Ammon's horn (tissue), 1 donor: ENCODE measurements around the gene YEATS2.
"Not testable (repeated sequence)": the region's sequence is repeated elsewhere in the genome, so short reads cannot be mapped to it uniquely, and the experiment has no call there.

Source experiments
- DNase-seq: peaks from one replicate; pipeline ENCODE4 v3.0.0-alpha.2; 2016; ENCODE audit warnings: low spot score

YEATS2 gene

DNA sequence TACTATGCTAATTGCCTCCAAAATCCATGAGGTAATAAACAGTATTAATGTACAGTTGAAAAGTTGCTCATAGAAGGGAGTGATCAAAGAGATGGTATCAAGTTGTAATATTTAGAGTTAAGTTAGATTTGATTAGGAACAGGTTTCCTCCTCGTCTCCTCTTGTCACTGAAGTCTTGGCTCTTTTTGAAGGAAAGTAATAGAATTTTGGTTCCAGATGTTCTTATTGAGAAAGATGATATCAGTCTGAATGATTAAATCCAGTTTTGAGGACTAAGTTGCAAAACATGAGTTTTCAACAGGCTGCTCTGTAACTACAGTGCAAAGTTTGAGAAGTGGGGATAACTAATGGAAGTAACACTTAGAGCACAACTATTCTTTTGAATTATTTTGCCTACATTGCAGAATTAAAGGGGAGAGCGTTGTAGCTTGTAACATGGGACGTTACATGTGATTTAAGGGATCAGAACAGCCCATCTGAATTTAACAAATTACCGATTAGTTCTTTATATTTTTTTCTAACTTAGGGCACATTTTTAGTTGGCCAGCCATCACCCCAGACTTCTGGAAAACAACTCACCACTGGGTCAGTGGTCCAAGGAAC is 79.5 kb downstream of the YEATS2 start:
- no peak for DNase-seq

DNA sequence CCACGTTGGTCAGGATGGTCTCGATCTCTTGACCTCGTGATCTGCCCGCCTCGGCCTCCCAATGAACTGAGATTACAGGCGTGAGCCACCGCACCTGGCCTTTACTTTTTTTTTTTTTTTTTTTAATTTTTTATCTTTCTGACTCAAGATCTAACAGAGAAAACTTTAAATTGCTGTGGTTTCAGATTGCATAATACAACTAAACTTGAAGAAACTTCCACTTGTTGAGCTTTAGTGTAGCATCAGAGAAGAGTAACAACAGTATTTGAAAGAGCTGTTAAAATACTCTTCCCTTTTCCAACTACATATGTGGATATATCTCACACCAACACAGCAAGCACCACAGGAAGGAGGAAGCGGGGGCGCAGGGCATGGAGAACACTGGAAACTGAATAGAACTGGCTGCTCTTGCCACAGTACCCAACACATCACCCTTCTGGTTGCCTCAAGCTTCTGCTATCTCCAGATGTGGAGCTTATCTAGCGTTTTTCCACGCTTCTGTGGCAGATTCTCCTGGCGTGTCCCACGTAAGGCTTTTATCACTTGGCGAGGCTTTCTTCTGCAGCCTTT is 82.4 kb downstream of the YEATS2 start:
- DNase-seq, result no peak

DNA sequence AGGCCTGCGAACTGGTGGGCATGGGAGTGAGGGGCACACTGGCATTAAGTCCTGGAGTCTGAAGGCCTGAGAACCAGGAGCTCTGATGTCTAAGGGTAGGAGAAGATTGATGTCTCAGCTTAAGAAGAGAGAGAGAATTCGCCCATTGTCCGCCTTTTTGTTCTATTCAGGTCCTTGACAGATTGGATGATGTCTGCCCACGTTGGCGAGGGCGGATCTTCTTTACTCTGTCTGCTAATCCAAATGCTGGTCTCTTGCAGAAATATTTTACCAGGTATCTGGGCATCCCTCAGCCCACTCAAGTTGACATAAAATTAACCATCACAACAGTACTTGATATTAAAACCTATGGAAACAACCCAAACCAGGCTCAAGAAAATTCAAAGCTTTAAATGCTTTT is 83.6 kb downstream of the YEATS2 start:
- DNase-seq, result peak; percentile 45

DNA sequence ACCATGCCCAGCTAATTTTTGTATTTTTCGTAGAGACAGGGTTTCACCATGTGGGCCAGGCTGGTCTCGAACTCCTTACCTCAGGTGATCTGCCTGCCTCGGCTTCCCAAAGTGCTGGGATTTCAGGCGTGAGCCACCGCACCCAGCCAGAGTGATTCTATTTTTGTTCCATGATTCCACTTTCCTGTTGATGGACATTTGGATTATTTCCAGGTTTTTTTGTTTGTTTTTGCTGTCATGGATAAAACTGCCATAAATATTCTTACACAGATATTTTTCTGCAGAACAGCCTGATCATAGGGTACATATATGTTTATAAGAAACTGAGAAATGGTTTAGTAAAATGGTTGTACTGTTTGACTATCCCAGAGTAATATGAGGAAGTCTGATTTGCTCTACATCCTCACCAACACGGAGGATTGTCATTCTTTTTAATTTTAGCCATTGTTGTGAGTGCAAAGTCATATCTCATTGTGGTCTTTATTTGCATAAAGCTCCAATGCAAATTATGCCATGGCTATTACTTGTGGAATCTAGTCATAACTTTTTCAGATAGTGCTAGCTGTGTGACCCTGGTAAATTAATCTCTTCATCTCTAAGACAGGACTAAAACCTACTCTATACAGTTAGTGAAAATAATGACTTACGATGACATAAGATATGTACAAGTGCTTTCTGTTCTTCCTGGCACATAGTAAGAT is 85.1 kb downstream of the YEATS2 start:
- no peak for DNase-seq

DNA sequence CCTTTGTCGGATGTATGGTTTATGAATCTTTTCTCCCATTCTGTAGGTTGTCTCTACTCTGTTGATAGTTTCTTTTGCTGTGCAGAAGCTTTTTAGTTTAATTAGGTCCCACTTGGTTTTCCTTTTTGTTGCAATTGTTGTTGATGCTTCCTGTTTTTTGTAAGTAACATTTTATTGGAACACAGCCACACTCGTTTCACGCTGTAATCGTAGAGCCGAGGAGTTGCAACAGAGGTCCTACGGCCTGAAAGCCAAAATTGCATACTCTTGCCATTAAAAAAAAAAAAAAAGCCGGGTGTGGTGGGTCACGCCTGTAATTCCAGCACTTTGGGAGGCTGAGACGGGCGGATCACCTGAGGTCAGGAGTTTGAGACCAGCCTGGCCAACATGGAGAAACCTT is 86.9 kb downstream of the YEATS2 start:
- not testable (repeated sequence) for DNase-seq

DNA sequence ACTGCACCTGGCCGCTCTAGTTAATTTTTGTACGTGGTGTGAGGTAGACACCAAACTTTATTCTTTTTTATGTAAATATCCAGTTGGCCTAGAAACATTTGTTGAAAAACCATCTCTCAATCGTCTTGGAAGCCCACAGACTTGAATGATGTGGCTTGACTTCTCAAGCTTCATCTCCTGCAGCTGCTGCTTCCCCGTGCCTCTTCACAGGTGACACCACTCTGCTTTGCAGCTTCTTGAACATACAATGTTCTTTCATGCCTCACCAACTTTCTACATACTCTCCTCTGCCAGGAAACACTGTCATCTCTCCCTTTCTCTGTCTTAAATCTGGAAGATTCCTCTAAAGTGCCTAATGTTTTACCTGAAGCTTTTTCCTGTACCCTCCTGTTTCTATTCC is 92.2 kb downstream of the YEATS2 start:
- no peak for DNase-seq

DNA sequence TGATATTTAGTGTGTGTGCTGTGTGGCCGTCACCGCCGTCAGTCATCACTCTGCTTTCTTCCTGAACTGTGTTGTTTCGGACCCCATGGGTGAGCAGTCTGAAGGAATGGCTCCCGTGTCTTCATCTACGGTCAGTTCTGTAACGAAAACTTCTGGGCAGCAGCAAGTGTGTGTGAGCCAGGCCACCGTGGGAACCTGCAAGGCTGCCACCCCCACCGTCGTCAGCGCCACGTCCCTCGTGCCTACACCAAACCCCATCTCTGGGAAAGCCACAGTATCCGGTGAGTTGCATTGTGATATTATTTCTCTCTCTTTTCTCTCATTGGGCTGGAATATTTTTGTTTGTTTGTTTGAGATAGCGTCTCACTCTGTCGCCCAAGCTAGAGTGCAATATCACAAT is 93.1 kb downstream of the YEATS2 start:
- no peak for DNase-seq

DNA sequence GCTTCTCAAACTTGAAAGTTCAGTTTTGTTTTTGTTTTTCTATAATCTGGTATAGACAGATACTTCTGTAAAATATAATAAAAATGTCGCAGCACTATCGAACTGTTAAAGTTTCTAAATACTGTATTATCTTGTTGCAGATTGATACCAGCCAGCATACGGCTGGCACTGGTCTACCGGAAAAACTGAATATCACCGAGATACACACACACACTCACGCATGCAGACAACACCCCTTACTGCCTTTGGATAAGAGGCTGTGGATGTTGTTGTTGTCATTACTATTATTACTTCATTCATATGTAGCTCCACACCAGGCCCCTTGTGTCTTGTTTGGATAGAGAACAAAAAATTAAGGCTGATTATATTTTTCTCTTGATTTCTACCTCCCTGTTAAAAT is 95.4 kb downstream of the YEATS2 start:
- DNase-seq, result no peak

DNA sequence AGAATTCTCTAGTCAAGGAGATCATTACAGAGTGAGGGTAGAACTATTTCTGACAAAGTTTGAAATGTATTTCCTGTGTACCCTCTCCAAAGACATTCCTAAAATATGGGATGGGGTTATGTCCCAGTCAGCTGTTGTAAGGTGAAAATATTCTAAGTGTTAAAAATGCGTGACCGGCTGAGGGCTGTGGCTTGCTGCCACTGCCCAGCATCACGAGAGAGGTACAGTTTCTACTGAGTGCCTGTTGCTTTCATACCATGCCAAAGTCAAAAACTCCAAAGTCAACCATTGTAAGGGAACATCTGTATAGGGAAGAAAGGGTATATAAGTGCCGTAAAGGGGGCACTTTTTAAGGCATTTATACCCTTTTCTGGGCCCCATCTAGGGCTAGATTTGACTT is 96.9 kb downstream of the YEATS2 start:
- no peak for DNase-seq

DNA sequence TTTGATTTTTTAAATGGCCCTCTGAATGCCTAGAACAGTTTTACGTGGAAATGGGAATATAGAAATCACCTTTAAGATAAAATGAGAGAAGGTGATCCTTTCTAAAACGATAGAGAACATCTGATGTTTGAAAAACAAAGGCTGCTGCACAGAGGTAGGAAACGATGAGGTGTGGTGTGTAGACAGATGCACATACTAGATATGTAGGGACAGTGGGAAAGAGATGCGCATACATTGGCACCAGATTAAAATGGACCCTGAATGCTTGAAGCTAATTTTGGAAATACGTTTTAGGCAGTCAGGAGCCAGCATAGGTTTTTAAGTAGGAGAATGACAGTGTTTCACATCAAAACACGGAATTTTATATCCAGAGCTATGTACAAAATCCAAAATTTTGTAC is 98.8 kb downstream of the YEATS2 start:
- no peak for DNase-seq

DNA sequence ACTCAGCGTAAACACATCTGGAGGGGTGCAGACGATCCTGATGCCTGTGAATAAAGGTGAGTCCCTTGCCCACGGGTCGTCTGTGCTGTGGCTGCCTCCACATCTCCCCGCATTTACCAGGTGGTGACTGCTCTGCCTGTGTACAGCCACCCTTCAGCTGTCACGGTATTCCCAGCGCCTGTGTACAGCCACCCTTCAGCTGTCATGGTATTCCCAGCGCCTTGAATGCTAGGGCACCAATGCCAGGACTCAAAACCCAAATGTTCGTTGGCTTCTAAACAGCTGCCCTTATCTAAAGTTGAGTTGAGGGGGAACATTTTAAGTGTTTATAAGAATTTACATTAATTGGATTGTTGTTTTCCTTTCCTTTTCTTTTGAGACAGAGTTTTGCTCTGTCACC is 100.4 kb downstream of the YEATS2 start:
- DNase-seq, result no peak

DNA sequence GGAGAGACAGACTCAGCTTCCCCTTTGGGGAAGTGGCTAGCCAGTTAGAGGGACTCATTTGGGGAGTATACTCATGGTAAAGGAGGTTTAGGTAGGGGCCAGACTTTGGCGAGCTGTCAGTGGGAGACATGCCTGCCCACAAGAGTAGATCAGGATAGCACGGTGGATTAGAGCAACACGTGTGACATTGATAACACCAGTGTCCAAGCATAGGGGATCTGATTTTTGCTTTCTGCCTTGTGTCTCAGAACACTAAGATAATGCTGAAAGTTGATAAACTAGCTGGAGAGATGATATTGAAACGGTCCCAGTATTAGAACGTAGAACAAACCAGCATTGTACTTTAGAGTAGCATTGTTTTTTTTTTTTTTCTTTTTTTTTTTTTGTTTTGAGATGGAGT is 101.9 kb downstream of the YEATS2 start:
- no peak for DNase-seq

DNA sequence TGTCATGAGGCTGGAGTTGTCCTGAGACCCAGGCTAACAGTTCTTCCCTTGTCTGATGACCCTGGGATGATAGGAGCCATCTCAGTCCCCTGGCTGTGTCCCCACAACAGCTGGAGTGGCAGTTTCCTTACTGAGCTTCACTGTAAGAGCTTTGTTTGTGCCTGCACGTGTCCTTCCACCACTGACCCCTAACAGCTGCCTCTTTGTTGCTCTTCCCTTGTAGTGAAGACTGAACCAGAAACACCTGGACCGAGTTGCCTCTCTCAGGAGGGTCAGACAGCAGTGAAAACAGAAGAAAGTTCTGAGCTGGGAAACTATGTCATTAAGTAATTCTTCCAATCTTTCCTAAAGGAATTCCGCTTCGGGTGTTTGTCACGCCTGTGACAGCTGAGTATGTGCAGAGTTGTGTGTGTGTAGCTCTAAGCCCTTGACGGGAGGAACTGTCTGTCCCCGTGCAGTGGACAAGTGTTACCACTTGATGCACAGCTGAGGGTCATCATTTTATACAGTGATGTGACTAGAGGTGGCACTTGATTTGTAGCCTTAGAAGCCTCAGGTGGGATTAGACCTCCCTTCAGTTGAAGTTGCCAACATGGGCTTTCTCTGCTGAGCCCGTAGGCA is 102.8 kb downstream of the YEATS2 start:
- peak; percentile 95 for DNase-seq

DNA sequence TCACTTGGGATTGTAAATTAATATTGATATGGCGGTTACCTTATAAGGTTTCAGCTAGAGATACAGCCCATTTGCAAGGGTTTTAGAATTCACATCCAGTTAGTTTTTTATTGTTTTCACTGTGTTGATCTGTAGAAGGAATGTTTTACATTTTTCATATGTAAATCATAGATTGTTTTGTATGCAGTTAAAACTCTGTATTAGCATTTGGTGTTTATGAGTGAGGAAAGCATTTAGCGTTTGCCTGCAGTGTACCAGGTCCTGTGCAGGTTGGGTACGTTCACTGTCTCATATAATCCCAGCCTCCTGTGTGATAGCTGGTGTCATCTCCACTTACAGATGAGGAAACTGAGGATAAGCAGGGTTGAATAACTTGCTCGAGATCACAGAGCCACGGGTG is 104.0 kb downstream of the YEATS2 start:
- DNase-seq, result no peak

DNA sequence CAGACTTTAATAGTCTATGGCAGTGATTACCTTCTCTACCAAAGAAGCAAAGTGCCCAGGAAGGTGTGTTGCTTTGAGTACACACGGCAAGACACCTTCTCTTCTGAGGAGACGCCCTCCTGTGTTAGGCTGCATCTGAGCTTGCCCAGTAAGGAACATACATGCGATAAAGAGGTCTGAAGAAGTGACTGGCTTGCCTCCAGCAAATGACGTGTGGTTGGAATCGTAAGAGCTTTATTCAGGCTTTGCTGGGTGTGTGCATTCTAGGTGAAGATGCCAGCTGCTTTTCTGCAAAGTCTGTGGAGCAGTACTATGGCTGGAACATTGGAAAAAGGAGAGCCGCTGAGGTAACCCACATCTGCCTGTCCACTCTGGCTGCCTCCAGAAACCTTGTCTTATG is 105.4 kb downstream of the YEATS2 start:
- DNase-seq, result no peak

DNA sequence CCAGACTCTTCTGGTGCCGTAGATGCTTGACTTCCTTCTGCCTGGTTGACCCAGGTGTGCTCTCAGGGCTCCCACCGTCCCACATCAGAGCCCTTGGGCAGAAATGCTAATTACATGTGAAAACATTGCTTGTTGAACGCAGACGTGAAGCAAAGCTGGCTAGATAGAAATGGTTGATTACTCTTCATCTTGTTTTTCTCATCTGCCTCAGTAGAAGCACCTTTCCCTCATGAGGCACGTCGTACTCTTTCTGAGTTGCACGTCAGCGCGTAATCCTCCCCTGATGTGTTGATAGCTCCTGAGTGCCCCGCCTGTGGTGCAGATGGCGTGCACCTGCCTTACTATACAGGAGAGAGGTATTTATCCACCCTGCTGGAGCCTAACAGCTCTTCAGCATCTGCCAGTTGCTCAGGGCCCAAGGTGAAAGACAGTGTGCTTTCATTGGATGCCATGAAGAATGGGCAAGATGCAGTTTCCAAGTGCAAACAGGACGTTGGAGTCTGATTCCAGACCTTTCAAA is 109.7 kb downstream of the YEATS2 start:
- no peak for DNase-seq

DNA sequence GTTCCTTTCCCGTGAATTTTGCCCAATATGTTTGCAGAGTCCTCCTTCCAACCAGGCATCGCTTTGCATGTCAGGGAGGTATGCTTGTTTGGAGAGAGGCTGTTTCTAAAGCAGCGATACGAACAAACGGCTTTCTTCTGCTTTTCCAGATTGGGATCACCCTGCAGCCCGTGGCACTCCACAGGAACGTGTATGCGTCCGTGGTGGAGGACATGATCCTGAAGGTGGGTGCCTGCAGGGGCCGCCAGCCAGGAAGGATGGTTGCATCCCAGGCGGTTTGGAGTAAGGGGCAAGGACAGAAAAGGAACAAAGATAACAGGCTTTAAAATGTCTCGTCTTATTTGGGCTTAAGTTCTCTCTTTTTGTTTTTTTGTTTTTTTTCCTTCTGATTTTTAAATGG is 110.3 kb downstream of the YEATS2 start:
- DNase-seq, result no peak

DNA sequence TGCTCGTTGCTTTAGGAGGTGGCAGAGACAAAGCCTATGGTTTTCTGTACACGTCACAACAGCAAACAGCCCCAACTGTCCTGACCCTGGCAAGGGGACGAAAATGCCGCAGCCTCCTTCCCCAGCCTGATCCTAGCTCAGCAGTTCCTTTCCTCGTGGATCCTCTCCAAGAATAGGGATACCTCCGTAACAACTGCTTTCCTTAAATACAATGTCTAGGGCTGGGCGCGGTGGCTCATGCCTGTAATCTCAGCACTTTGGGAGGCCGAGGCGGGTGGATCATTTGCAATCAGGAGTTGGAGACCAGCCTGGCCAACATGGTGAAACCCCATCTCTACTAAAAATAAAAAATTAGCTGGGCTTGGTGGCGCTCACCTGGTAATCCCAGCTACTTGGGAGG is 110.8 kb downstream of the YEATS2 start:
- no peak for DNase-seq

DNA sequence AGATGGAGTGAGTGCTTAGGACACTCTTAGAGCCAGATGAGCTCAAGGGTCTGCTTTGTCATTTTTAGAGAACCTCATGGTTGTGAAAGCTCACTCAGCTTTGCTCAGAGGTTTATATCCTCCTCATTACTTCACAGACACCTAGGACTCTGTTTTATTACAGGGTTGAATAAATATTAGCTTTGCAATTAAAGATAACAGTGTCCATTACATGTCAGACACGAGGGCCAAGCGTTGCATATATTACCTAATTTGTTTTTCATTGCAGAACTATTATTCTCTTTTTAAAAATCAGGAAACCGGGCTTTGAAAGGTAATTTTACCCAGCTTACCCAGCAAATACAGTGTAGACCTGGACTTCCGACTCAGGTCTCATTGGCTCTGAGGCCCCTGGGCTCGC is 111.7 kb downstream of the YEATS2 start:
- no peak for DNase-seq

DNA sequence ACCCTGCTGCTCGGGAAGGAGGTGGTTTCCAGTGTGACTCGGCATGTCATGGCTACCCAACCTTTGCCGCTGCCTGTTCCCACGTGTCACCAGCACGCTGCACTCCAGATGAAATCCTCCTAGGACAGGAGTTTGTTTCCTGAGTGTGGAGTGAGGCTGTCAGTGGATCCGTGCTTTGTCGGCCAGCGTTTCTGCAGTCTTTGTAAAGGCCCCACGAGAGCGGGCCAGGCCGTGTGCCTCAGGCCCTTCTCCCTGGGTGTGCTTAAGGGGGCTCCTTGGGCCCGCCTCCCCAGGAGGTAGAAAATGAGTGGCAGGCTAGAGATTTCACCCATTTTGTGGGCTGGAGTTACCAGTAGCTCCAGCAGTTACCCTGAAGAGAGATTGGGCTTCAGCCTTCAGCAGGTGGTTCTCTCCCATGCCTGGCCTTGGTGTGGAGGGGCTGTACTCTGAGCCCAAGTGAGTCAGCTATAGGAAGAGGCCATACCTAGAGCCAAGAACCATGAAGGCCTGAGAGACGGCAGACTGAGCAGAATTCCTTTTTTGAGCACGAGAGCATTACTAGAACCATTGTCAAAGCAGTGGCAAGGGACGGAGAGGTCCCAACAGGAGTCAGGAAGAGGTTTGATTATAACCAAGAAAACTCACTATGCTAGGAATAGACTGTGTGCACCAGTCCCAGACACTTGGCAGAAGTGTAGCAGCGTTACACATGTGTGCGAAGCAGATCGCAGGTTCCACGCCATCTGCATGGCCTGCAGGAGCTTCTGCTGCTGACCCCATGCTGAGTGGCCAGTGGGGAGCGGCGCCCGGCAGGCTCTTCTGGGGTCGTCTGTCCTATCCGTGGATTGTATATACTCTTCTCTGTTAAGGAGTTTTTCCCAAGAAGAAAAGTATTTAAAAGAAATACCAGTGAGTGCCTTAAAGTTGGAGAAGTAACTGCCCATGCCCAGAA is 113.3 kb downstream of the YEATS2 start:
- no peak for DNase-seq

DNA sequence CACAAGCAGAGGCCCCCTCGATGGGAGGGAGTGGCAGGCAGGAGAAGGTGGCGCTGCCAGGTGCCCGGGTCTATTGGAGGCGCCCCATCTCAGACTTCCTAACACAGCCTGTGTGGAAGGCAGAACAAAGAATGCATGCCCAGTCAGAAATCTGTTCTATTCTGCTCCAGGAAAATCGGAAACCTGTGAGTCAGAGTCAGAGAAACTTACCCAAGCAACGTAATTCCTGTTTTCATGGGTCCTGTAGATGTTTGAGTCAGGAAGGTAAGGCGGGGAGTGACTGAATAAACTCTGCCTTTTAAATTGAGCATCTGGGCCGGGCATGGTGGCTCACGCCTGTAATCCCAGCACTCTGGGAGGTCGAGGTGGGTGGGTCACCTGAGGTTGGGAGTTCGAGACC is 114.0 kb downstream of the YEATS2 start:
- DNase-seq, result no peak
